Endodermal cell (in vitro differentiated cells): ENCODE results near the gene SYNJ2. TPM values are rescaled to one million over a fixed set of nuclear protein-coding genes. Genes with fewer than 3 reads are reported as not detected.
A peak's percentile ranks its signal among the peaks of the same experiment; 100 is the strongest.

Source experiments
- DNase-seq: peaks from one replicate; pipeline ENCODE4 v3.0.0-alpha.2; 2017
- H3K27ac ChIP-seq: 2 replicates; pipeline ENCODE4 v1.5.1; 2013; ENCODE audit warnings: mild to moderate bottlenecking, low read depth, low read length, moderate library complexity
- H3K27me3 ChIP-seq: 2 replicates; pipeline ENCODE4 v1.6.1; 2013; ENCODE audit warnings: mild to moderate bottlenecking, low read length, moderate library complexity; ENCODE audit not compliant: insufficient read depth, control insufficient read depth, poor library complexity, severe bottlenecking
- H3K36me3 ChIP-seq: 2 replicates; pipeline ENCODE4 v1.7.0; 2013; ENCODE audit warnings: mild to moderate bottlenecking, low read length, moderate library complexity; ENCODE audit not compliant: control insufficient read depth, insufficient read depth
- H3K4me1 ChIP-seq: one replicate; pipeline ENCODE4 v1.7.0; 2013; ENCODE audit warnings: low read length; ENCODE audit not compliant: control insufficient read depth, insufficient read depth
- H3K4me3 ChIP-seq: 2 replicates; pipeline ENCODE4 v1.5.1; 2013; ENCODE audit warnings: mild to moderate bottlenecking, low read length, moderate library complexity
- H3K9ac ChIP-seq: 2 replicates; pipeline ENCODE4 v1.6.1; 2013; ENCODE audit warnings: mild to moderate bottlenecking, low read length, moderate library complexity; ENCODE audit not compliant: poor library complexity, severe bottlenecking; ENCODE audit errors: extremely low read depth
- H3K9me3 ChIP-seq: 2 replicates; pipeline ENCODE4 v1.6.1; 2013; ENCODE audit warnings: mild to moderate bottlenecking, low read length, moderate library complexity; ENCODE audit not compliant: control insufficient read depth
- H3K27ac Mint-ChIP-seq: 2 replicates; pipeline ENCODE4 v1.8.0; 2020; ENCODE audit warnings: mixed read lengths
- H3K27me3 Mint-ChIP-seq: 2 replicates; pipeline ENCODE4 v1.8.0; 2021; ENCODE audit warnings: mild to moderate bottlenecking, mixed read lengths; ENCODE audit not compliant: insufficient read depth
- H3K36me3 Mint-ChIP-seq: 2 replicates; pipeline ENCODE4 v1.8.0; 2020; ENCODE audit warnings: low read depth, mixed read lengths
- H3K4me1 Mint-ChIP-seq: 2 replicates; pipeline ENCODE4 v1.8.0; 2020; ENCODE audit warnings: mixed read lengths
- H3K4me3 Mint-ChIP-seq: 2 replicates; pipeline ENCODE4 v1.8.0; 2020; ENCODE audit warnings: mild to moderate bottlenecking, moderate library complexity, mixed read lengths
- H3K9me3 Mint-ChIP-seq: 2 replicates; pipeline ENCODE4 v1.8.0; 2020; ENCODE audit warnings: mild to moderate bottlenecking, mixed read lengths
- CTCF ChIP-seq: fragments of 200-600 bp; sonication (generic); conservative IDR thresholded peaks from 2 replicates; pipeline ENCODE4 v1.5.0; 2021; ENCODE audit warnings: antibody characterized with exemption, mild to moderate bottlenecking
- WGBS, 2 experiments: methylation state at CpG; one replicate each; pipeline versions ENCODE4 v1.1.5 to v1.1.7; 2013; ENCODE audit warnings: missing lambda C conversion rate in 2 of 2, mixed read lengths in 1 of 2; ENCODE audit not compliant: insufficient coverage in 1 of 2, insufficient read length in 1 of 2; 5-methylcytosine and 5-hydroxymethylcytosine counted together
- total RNA-seq, 2 donors: library from RNA; stranded (reverse); fragmentation: NEBNext Ultra II Directional in 1 of 2; extraction: Animal tissue kit (Norgen Biotek cat#: 25700) in 1 of 2; gene quantifications; 2 replicates in 1 of 2; 3 replicates in 1 of 2; pipeline ENCODE4 v1.2.1, GENCODE V29; 2021

SYNJ2 gene
- total RNA-seq, 2 donors from 2014 or later: 21.2 to 32.8 TPM

- no peak for TF ChIP-seq CTCF
- no peaks in the 10 kb centered on the region for H3K27me3 ChIP-seq
- Mint-ChIP-seq H3K27me3 (no peaks in the 10 kb centered on the region), H3K4me3 (no peak overlapping the region), H3K9me3 (no peaks in the 10 kb centered on the region), H3K36me3 (peaks cover 36% of the 10 kb centered on the region), H3K4me1 (peaks cover 5% of the 10 kb centered on the region), H3K27ac (no peak overlapping the region)
- no peak overlapping the region for H3K27ac ChIP-seq
- 94 to 98% methylated on average over 22 to 23 of the region's 23 CpGs for WGBS, 2 experiments
- no peak overlapping the region for H3K9ac ChIP-seq
- H3K4me3 ChIP-seq: no peak overlapping the region
- no peaks in the 10 kb centered on the region for H3K4me1 ChIP-seq
- peaks cover 45% of the 10 kb centered on the region for H3K36me3 ChIP-seq
- peaks cover 8% of the 10 kb centered on the region for H3K9me3 ChIP-seq
- DNase-seq: peak; percentile 26
Measured at GRCh38 chr6:158066136-158066781, 84.6 kb downstream of the SYNJ2 start.

- H3K27ac ChIP-seq: no peak overlapping the region
- DNase-seq: no peak
- H3K9me3 ChIP-seq: peaks cover 6% of the 10 kb centered on the region
- TF ChIP-seq CTCF: no peak
- Mint-ChIP-seq H3K4me1 (peaks cover 8% of the 10 kb centered on the region), H3K27ac (no peak overlapping the region), H3K9me3 (no peaks in the 10 kb centered on the region), H3K4me3 (no peak overlapping the region), H3K36me3 (peaks cover 33% of the 10 kb centered on the region), H3K27me3 (no peaks in the 10 kb centered on the region)
- H3K9ac ChIP-seq: no peak overlapping the region
- H3K27me3 ChIP-seq: no peaks in the 10 kb centered on the region
- H3K4me3 ChIP-seq: no peak overlapping the region
- H3K4me1 ChIP-seq: no peaks in the 10 kb centered on the region
- WGBS, 2 experiments: 92 to 96% methylated on average over 3 to 10 of the region's 10 CpGs
- H3K36me3 ChIP-seq: peaks cover 49% of the 10 kb centered on the region
Measured at GRCh38 chr6:158067436-158068015, 85.9 kb downstream of the SYNJ2 start.

- H3K9ac ChIP-seq: no peak overlapping the region
- H3K4me3 ChIP-seq: no peak overlapping the region
Measured at GRCh38 chr6:158068156-158068892, 86.7 kb downstream of the SYNJ2 start.

More at GRCh38 chr6:158068156-158068892, 86.7 kb downstream of the SYNJ2 start:
- peaks cover 44% of the 10 kb centered on the region for H3K36me3 ChIP-seq
- H3K27me3 ChIP-seq: no peaks in the 10 kb centered on the region
- no peak for TF ChIP-seq CTCF
- no peaks in the 10 kb centered on the region for H3K9me3 ChIP-seq
- no peaks in the 10 kb centered on the region for H3K27me3 Mint-ChIP-seq
- H3K4me1 ChIP-seq: no peaks in the 10 kb centered on the region
- no peak overlapping the region for H3K4me3 Mint-ChIP-seq
- peaks cover 8% of the 10 kb centered on the region for H3K4me1 Mint-ChIP-seq
- WGBS, 2 experiments: 93 to 96% methylated on average over 4 to 10 of the region's 10 CpGs
- no peak for DNase-seq
- no peak overlapping the region for H3K27ac Mint-ChIP-seq
- no peak overlapping the region for H3K27ac ChIP-seq
- no peaks in the 10 kb centered on the region for H3K9me3 Mint-ChIP-seq
- H3K36me3 Mint-ChIP-seq: peaks cover 26% of the 10 kb centered on the region
